IMR-90 (cell line): ENCODE data around the gene LAMA3. TPM values are rescaled to one million over a fixed set of nuclear protein-coding genes. Genes with fewer than 3 reads are reported as not detected.

Experiments used
- ATAC-seq: fragments of 200-7000 bp; cut with Tn5 transposase; 2 replicates; pipeline ENCODE4 v1.9.1; 2020; ENCODE audit warnings: low read depth, mild to moderate bottlenecking, moderate library complexity
- BruUV-seq: library from RNA; stranded (reverse); fragments of 400-500 nt; replicated peaks from 2 replicates; lab custom pipeline; 2021; lab: Mats Ljungman, UMichigan
- CTCF ChIA-PET: fragments of 300-600 bp; formaldehyde crosslinking; extraction: SDS; loops from one replicate; lab custom pipeline; 2021; ENCODE audit warnings: antibody characterized with exemption; lab: Yijun Ruan, JAX
- POLR2A ChIA-PET: fragments of 300-600 bp; sonication (Branson Sonifier 250); formaldehyde crosslinking; loops from one replicate; lab custom pipeline; 2022; ENCODE audit warnings: antibody characterized with exemption; ENCODE audit not compliant: unreplicated experiment; lab: Charles Lee
- DNase-seq: peaks from one replicate; pipeline ENCODE4 v3.0.0; 2013
- H2AFZ ChIP-seq: replicated peaks from 2 replicates; pipeline ENCODE3; 2013; ENCODE audit warnings: low read length, mild to moderate bottlenecking; ENCODE audit not compliant: poor library complexity
- H2AK5ac ChIP-seq: 2 replicates; pipeline ENCODE4 v1.6.1; 2013; ENCODE audit warnings: low read depth, low read length, inconsistent platforms
- H2AK9ac ChIP-seq: replicated peaks from 2 replicates; pipeline ENCODE3; 2013; ENCODE audit warnings: mild to moderate bottlenecking, low read depth, low read length, moderate library complexity; ENCODE audit not compliant: poor library complexity
- H2BK120ac ChIP-seq: 2 replicates; pipeline ENCODE4 v1.6.1; 2013; ENCODE audit warnings: low read depth, low read length, inconsistent platforms
- H2BK15ac ChIP-seq: 3 replicates; pipeline ENCODE4 v1.6.1; 2013; ENCODE audit warnings: low read depth, low read length, inconsistent platforms
- H2BK20ac ChIP-seq: 2 replicates; pipeline ENCODE4 v1.6.1; 2013; ENCODE audit warnings: low read depth, mild to moderate bottlenecking, inconsistent platforms, low read length, moderate library complexity
- H2BK5ac ChIP-seq: 2 replicates; pipeline ENCODE4 v1.6.1; 2013; ENCODE audit warnings: mild to moderate bottlenecking, low read depth, low read length, inconsistent platforms; ENCODE audit not compliant: poor library complexity, severe bottlenecking
- H3K14ac ChIP-seq: replicated peaks from 2 replicates; pipeline ENCODE4 v1.6.1; 2013; ENCODE audit warnings: low read depth, low read length, inconsistent platforms
- H3K18ac ChIP-seq: 2 replicates; pipeline ENCODE4 v1.6.1; 2013; ENCODE audit warnings: low read depth, low read length, control low read depth
- H3K23ac ChIP-seq: 2 replicates; pipeline ENCODE4 v1.6.1; 2013; ENCODE audit warnings: low read depth, low read length, inconsistent platforms
- H3K27ac ChIP-seq: 2 replicates; pipeline ENCODE4 v1.5.1; 2013; ENCODE audit warnings: mild to moderate bottlenecking, control low read depth, low read length; ENCODE audit not compliant: insufficient read depth
- H3K27me3 ChIP-seq: 2 replicates; pipeline ENCODE4 v1.6.1; 2013; ENCODE audit warnings: low read length; ENCODE audit not compliant: control insufficient read depth, insufficient read depth
- H3K36me3 ChIP-seq: 2 replicates; pipeline ENCODE4 v1.6.1; 2013; ENCODE audit warnings: low read length, mixed read lengths; ENCODE audit not compliant: control insufficient read depth, insufficient read depth
- H3K4ac ChIP-seq: 2 replicates; pipeline ENCODE4 v1.6.1; 2013; ENCODE audit warnings: low read depth, low read length, inconsistent platforms
- H3K4me1 ChIP-seq: 2 replicates; pipeline ENCODE4 v1.6.1; 2013; ENCODE audit warnings: low read length, mixed read lengths; ENCODE audit not compliant: control insufficient read depth, insufficient read depth
- H3K4me2 ChIP-seq: 2 replicates; pipeline ENCODE4 v1.6.1; 2013; ENCODE audit warnings: low read depth, mild to moderate bottlenecking, control low read depth, low read length, moderate library complexity
- H3K4me3 ChIP-seq: 2 replicates; pipeline ENCODE4 v1.5.1; 2013; ENCODE audit warnings: low read depth, mild to moderate bottlenecking, control low read depth, low read length, moderate library complexity; ENCODE audit not compliant: insufficient read depth
- H3K56ac ChIP-seq: 2 replicates; pipeline ENCODE4 v1.6.1; 2013; ENCODE audit warnings: low read length, inconsistent platforms; ENCODE audit not compliant: insufficient read depth; ENCODE audit errors: extremely low read depth
- H3K79me1 ChIP-seq, 2 experiments: 2 replicates each; pipeline ENCODE4 v1.6.1; 2013; ENCODE audit warnings: low read length in 2 of 2, inconsistent platforms in 1 of 2, low read depth in 1 of 2
- H3K9ac ChIP-seq: 2 replicates; pipeline ENCODE4 v1.6.1; 2013; ENCODE audit warnings: low read depth, low read length, control low read depth
- H3K9me1 ChIP-seq: 2 replicates; pipeline ENCODE4 v1.6.1; 2013; ENCODE audit warnings: low read length, inconsistent platforms; ENCODE audit not compliant: insufficient read depth
- H3K9me3 ChIP-seq: 2 replicates; pipeline ENCODE4 v1.6.1; 2013; ENCODE audit warnings: low read length; ENCODE audit not compliant: control insufficient read depth, insufficient read depth
- H4K20me1 ChIP-seq: 2 replicates; pipeline ENCODE4 v1.6.1; 2013; ENCODE audit warnings: low read length, inconsistent platforms; ENCODE audit not compliant: insufficient read depth
- H4K5ac ChIP-seq: 2 replicates; pipeline ENCODE4 v1.6.1; 2013; ENCODE audit warnings: mild to moderate bottlenecking, low read depth, low read length, control low read depth
- H4K8ac ChIP-seq, 2 experiments: 2 replicates each; pipeline ENCODE4 v1.6.1; 2013; ENCODE audit warnings: low read depth in 2 of 2, low read length in 2 of 2, control low read depth in 1 of 2, inconsistent platforms in 1 of 2
- H4K91ac ChIP-seq: 2 replicates; pipeline ENCODE4 v1.6.1; 2013; ENCODE audit warnings: low read depth, low read length, inconsistent platforms; ENCODE audit not compliant: insufficient read depth
- POLR2A ChIP-seq: IDR thresholded peaks from 2 replicates; pipeline ENCODE4 v1.6.1; 2012; ENCODE audit warnings: mild to moderate bottlenecking, low read depth, low read length
- RAD21 ChIP-seq: IDR thresholded peaks from 2 replicates; pipeline ENCODE4 v1.6.1; 2012; ENCODE audit warnings: low read length, improper control_type of control experiment
- USF2 ChIP-seq: fragments of 150-350 bp; IDR thresholded peaks from 2 replicates; pipeline ENCODE4 v1.6.1; 2017; ENCODE audit warnings: mild to moderate bottlenecking, antibody characterized with exemption, low read length, low read depth
- WGBS, 2 experiments: methylation state at CpG; one replicate each; pipeline versions ENCODE4 v1.1.5 to v1.1.7; 2013; ENCODE audit warnings: missing lambda C conversion rate in 2 of 2; ENCODE audit not compliant: insufficient read length in 1 of 2; ENCODE audit errors: extremely low coverage in 2 of 2; 5-methylcytosine and 5-hydroxymethylcytosine counted together
- dilution Hi-C: fragments of 300-500 bp; cut with HindIII; formaldehyde crosslinking; loops from one replicate; pipeline ENCODE4 v1.14.3; 2018; ENCODE audit warnings: low sequenced_read_pairs; ENCODE audit not compliant: unreplicated experiment
- in situ Hi-C: fragments of 300-500 bp; cut with MboI; formaldehyde crosslinking; loops from 3 replicates; pipeline ENCODE4 v1.14.3; 2019; ENCODE audit warnings: low sequenced_read_pairs, inconsistent platforms, mixed read lengths
- intact Hi-C: fragments of 100-400 bp; cut with micrococcal nuclease; formaldehyde crosslinking; loops from 2 replicates; pipeline ENCODE4 v1.10.0; 2022
- polyA plus RNA-seq, 3 experiments: library from polyadenylated mRNA; depleted of rRNA; stranded (reverse); fragments of >200 nt; gene quantifications; 2 replicates each; pipeline ENCODE4 v1.2.3, GENCODE V29; 2012; ENCODE audit warnings: low replicate concordance in 1 of 3
- total RNA-seq: library from RNA; depleted of rRNA; stranded (reverse); fragments of >200 nt; gene quantifications from 2 replicates; pipeline ENCODE4 v1.2.3, GENCODE V29; 2012
- TF ChIP-seq, protein P1 (sequence below): fragments of 150-350 bp; IDR thresholded peaks from 2 replicates; pipeline ENCODE4 v1.6.1; 2016; ENCODE audit warnings: low read depth, mild to moderate bottlenecking, low read length, moderate library complexity, borderline replicate concordance

The LAMA3 gene
- total and polyA plus RNA-seq, 2 of the 4 experiments (the other 2 are of a cell fraction): 0.18 to 0.19 TPM

GRCh38 chr18:23875966-23876895 is 187.0 kb downstream of the LAMA3 start (continued):
- TF ChIP-seq RAD21: no peak

- Histone ChIP-seq H3K4ac (no peak overlapping the region), H3K4me1 (no peaks in the 10 kb centered on the region), H3K79me1 (no peaks in the 10 kb centered on the region), H3K9me1 (no peaks in the 10 kb centered on the region; the same call in 1 of the 2 replicates), H3K56ac (no peak overlapping the region), H2BK120ac (no peak overlapping the region), H2AFZ (no peak overlapping the region), H3K14ac (no peak overlapping the region), H4K5ac (no peak overlapping the region), H2AK5ac (no peak overlapping the region), H3K27ac (no peak overlapping the region), H3K36me3 (no peaks in the 10 kb centered on the region), H2AK9ac (no peak overlapping the region), H3K9ac (no peak overlapping the region), H3K27me3 (peaks cover 15% of the 10 kb centered on the region), H4K8ac (no peak overlapping the region), H3K18ac (no peak overlapping the region), H4K20me1 (no peaks in the 10 kb centered on the region), H3K9me3 (no peaks in the 10 kb centered on the region), H4K91ac (no peak overlapping the region), H3K23ac (no peak overlapping the region), H3K4me2 (no peak overlapping the region), H2BK20ac (no peak overlapping the region), H3K4me3 (no peak overlapping the region), H2BK5ac (no peak overlapping the region), H2BK15ac (no peak overlapping the region)
- BruUV-seq: no TSS peak
- DNase-seq (no peak), ATAC-seq (no peak)
- intact Hi-C loops (no loop called here), in situ Hi-C loops (no loop called here), dilution Hi-C loops (no loop called here)
- WGBS, 2 experiments: no CpG with 5 or more reads among the region's 7 CpGs
- TF ChIP-seq, protein P1, sequence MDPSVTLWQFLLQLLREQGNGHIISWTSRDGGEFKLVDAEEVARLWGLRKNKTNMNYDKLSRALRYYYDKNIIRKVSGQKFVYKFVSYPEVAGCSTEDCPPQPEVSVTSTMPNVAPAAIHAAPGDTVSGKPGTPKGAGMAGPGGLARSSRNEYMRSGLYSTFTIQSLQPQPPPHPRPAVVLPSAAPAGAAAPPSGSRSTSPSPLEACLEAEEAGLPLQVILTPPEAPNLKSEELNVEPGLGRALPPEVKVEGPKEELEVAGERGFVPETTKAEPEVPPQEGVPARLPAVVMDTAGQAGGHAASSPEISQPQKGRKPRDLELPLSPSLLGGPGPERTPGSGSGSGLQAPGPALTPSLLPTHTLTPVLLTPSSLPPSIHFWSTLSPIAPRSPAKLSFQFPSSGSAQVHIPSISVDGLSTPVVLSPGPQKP: no peak
- no peak for TF ChIP-seq USF2
- TF ChIP-seq POLR2A: no peak
- ChIA-PET CTCF (no interaction called here), POLR2A (no interaction called here)
These were observed 187.7 kb downstream of the LAMA3 start for GRCh38 chr18:23876921-23877320.
